ENCODE measurements around the gene C17orf107.
A peak's percentile ranks its signal among the peaks of the same experiment; 100 is the strongest.

C17orf107 gene

GRCh38 chr17:4944554-4945175 lies 45.3 kb downstream of the C17orf107 start:
- Histone ChIP-seq H3K9ac (ENCODE audit: low read length) (peak overlapping the region; percentile 12), H3K23ac (ENCODE audit: low read length) (no peak overlapping the region), H3K27me3 (ENCODE audit: insufficient read depth, low read length, poor library complexity) (no peaks in the 10 kb centered on the region), H3K56ac (ENCODE audit: low read length) (peak overlapping the region; percentile 47), H2AK5ac (ENCODE audit: low read length) (no peak overlapping the region), H3K79me2 (ENCODE audit: control insufficient read depth, insufficient read depth, low read length) (peaks cover 62% of the 10 kb centered on the region), H4K8ac (ENCODE audit: low read depth, low read length) (no peak overlapping the region), H3K79me1 (ENCODE audit: low read length) (peaks cover 16% of the 10 kb centered on the region), H3K36me3 (ENCODE audit: control insufficient read depth, insufficient read depth, low read length) (peaks cover 17% of the 10 kb centered on the region), H2BK5ac (ENCODE audit: low read length) (no peak overlapping the region), H4K5ac (ENCODE audit: low read length) (no peak overlapping the region), H3K27ac (ENCODE audit: low read depth, low read length) (no peak overlapping the region), H2BK120ac (ENCODE audit: low read depth, low read length) (no peak overlapping the region), H3K4me3 (ENCODE audit: low read length) (no peak overlapping the region), H3K4me1 (ENCODE audit: control insufficient read depth, low read depth, low read length) (peaks cover 4% of the 10 kb centered on the region), H3K4me2 (ENCODE audit: low read length) (no peak overlapping the region), H2BK15ac (replicated peaks; ENCODE audit: low read depth) (no peak overlapping the region), H3K18ac (ENCODE audit: low read length) (no peak overlapping the region), H3K4ac (ENCODE audit: low read depth, low read length) (no peak overlapping the region)
- no peak for DNase-seq
- no CpG with 5 or more reads among the region's 8 CpGs for WGBS (ENCODE audit: extremely low coverage, insufficient coverage, low lambda C conversion rate)

GRCh38 chr17:4945176-4945943 lies 46.0 kb downstream of the C17orf107 start:
- H4K8ac ChIP-seq (ENCODE audit: low read depth, low read length), result no peak overlapping the region
- no peak overlapping the region for H4K5ac ChIP-seq (ENCODE audit: low read length)
- DNase-seq, result peak; percentile 86
- H3K27ac ChIP-seq (ENCODE audit: low read depth, low read length), result peak overlapping the region; percentile 26
- H2BK120ac ChIP-seq (ENCODE audit: low read depth, low read length), result no peak overlapping the region
- H2BK5ac ChIP-seq (ENCODE audit: low read length), result no peak overlapping the region
- H3K27me3 ChIP-seq (ENCODE audit: insufficient read depth, low read length, poor library complexity), result no peaks in the 10 kb centered on the region
- no peak overlapping the region for H2BK15ac ChIP-seq (replicated peaks; ENCODE audit: low read depth)
- no peak overlapping the region for H3K4me3 ChIP-seq (ENCODE audit: low read length)
- H3K56ac ChIP-seq (ENCODE audit: low read length), result peak overlapping the region; percentile 47
- no peak overlapping the region for H2AK5ac ChIP-seq (ENCODE audit: low read length)
- peaks cover 17% of the 10 kb centered on the region for H3K36me3 ChIP-seq (ENCODE audit: control insufficient read depth, insufficient read depth, low read length)
- no peak overlapping the region for H3K18ac ChIP-seq (ENCODE audit: low read length)
- peak overlapping the region; percentile 16 for H3K4me2 ChIP-seq (ENCODE audit: low read length)
- no peak overlapping the region for H3K23ac ChIP-seq (ENCODE audit: low read length)
- peaks cover 4% of the 10 kb centered on the region for H3K4me1 ChIP-seq (ENCODE audit: control insufficient read depth, low read depth, low read length)
- WGBS (ENCODE audit: extremely low coverage, insufficient coverage, low lambda C conversion rate), result no CpG with 5 or more reads among the region's 7 CpGs
- peaks cover 16% of the 10 kb centered on the region for H3K79me1 ChIP-seq (ENCODE audit: low read length)
- no peak overlapping the region for H3K4ac ChIP-seq (ENCODE audit: low read depth, low read length)
- H3K9ac ChIP-seq (ENCODE audit: low read length), result peak overlapping the region; percentile 84
- H3K79me2 ChIP-seq (ENCODE audit: control insufficient read depth, insufficient read depth, low read length), result peaks cover 62% of the 10 kb centered on the region

- Histone ChIP-seq H3K4me3 (ENCODE audit: low read length) (peak overlapping the region; percentile 90), H2BK120ac (ENCODE audit: low read depth, low read length) (no peak overlapping the region), H4K5ac (ENCODE audit: low read length) (no peak overlapping the region)
These were observed 46.6 kb downstream of the C17orf107 start for GRCh38 chr17:4945944-4946280.

GRCh38 chr17:4946312-4946976 lies 47.1 kb downstream of the C17orf107 start:
- no peaks in the 10 kb centered on the region for H3K27me3 ChIP-seq (ENCODE audit: insufficient read depth, low read length, poor library complexity)
- H3K4me2 ChIP-seq (ENCODE audit: low read length), result peak overlapping the region; percentile 97
- H3K79me2 ChIP-seq (ENCODE audit: control insufficient read depth, insufficient read depth, low read length), result peaks cover 54% of the 10 kb centered on the region
- H3K4me1 ChIP-seq (ENCODE audit: control insufficient read depth, low read depth, low read length), result peaks cover 10% of the 10 kb centered on the region
- no peak overlapping the region for H4K8ac ChIP-seq (ENCODE audit: low read depth, low read length)
- no peak overlapping the region for H2AK5ac ChIP-seq (ENCODE audit: low read length)
- no peak overlapping the region for H3K18ac ChIP-seq (ENCODE audit: low read length)
- peak overlapping the region; percentile 84 for H3K9ac ChIP-seq (ENCODE audit: low read length)
- no peak for DNase-seq
- H2BK5ac ChIP-seq (ENCODE audit: low read length), result no peak overlapping the region
- peak overlapping the region; percentile 90 for H3K4me3 ChIP-seq (ENCODE audit: low read length)
- H2BK15ac ChIP-seq (replicated peaks; ENCODE audit: low read depth), result no peak overlapping the region
- no peak overlapping the region for H3K23ac ChIP-seq (ENCODE audit: low read length)
- H3K36me3 ChIP-seq (ENCODE audit: control insufficient read depth, insufficient read depth, low read length), result peaks cover 17% of the 10 kb centered on the region
- no peak overlapping the region for H4K5ac ChIP-seq (ENCODE audit: low read length)
- no CpG with 5 or more reads among the region's 16 CpGs for WGBS (ENCODE audit: extremely low coverage, insufficient coverage, low lambda C conversion rate)
- peaks cover 15% of the 10 kb centered on the region for H3K79me1 ChIP-seq (ENCODE audit: low read length)
- no peak overlapping the region for H2BK120ac ChIP-seq (ENCODE audit: low read depth, low read length)
- peak overlapping the region; percentile 88 for H3K56ac ChIP-seq (ENCODE audit: low read length)
- H3K27ac ChIP-seq (ENCODE audit: low read depth, low read length), result peak overlapping the region; percentile 84
- no peak overlapping the region for H3K4ac ChIP-seq (ENCODE audit: low read depth, low read length)

More at GRCh38 chr17:4945944-4946280, 46.6 kb downstream of the C17orf107 start:
- Histone ChIP-seq H3K27ac (ENCODE audit: low read depth, low read length) (peak overlapping the region; percentile 26), H3K4me1 (ENCODE audit: control insufficient read depth, low read depth, low read length) (peaks cover 5% of the 10 kb centered on the region), H2BK15ac (replicated peaks; ENCODE audit: low read depth) (no peak overlapping the region), H3K4ac (ENCODE audit: low read depth, low read length) (no peak overlapping the region), H3K18ac (ENCODE audit: low read length) (no peak overlapping the region), H2BK5ac (ENCODE audit: low read length) (no peak overlapping the region), H3K27me3 (ENCODE audit: insufficient read depth, low read length, poor library complexity) (no peaks in the 10 kb centered on the region), H2AK5ac (ENCODE audit: low read length) (no peak overlapping the region), H3K36me3 (ENCODE audit: control insufficient read depth, insufficient read depth, low read length) (peaks cover 17% of the 10 kb centered on the region), H4K8ac (ENCODE audit: low read depth, low read length) (no peak overlapping the region), H3K9ac (ENCODE audit: low read length) (peak overlapping the region; percentile 84), H3K79me1 (ENCODE audit: low read length) (peaks cover 16% of the 10 kb centered on the region), H3K4me2 (ENCODE audit: low read length) (peak overlapping the region; percentile 97), H3K23ac (ENCODE audit: low read length) (no peak overlapping the region), H3K56ac (ENCODE audit: low read length) (peak overlapping the region; percentile 88), H3K79me2 (ENCODE audit: control insufficient read depth, insufficient read depth, low read length) (peaks cover 60% of the 10 kb centered on the region)
- DNase-seq, result no peak
- WGBS (ENCODE audit: extremely low coverage, insufficient coverage, low lambda C conversion rate), result no CpG with 5 or more reads among the region's 4 CpGs

GRCh38 chr17:4947010-4947410 lies 47.7 kb downstream of the C17orf107 start:
- Histone ChIP-seq H2AK5ac (ENCODE audit: low read length) (no peak overlapping the region), H3K27ac (ENCODE audit: low read depth, low read length) (peak overlapping the region; percentile 84), H4K5ac (ENCODE audit: low read length) (no peak overlapping the region), H3K4me3 (ENCODE audit: low read length) (peak overlapping the region; percentile 90), H3K18ac (ENCODE audit: low read length) (peak overlapping the region; percentile 52), H3K4me2 (ENCODE audit: low read length) (peak overlapping the region; percentile 97), H3K23ac (ENCODE audit: low read length) (no peak overlapping the region), H2BK120ac (ENCODE audit: low read depth, low read length) (no peak overlapping the region), H3K4me1 (ENCODE audit: control insufficient read depth, low read depth, low read length) (peaks cover 15% of the 10 kb centered on the region), H3K79me2 (ENCODE audit: control insufficient read depth, insufficient read depth, low read length) (peaks cover 49% of the 10 kb centered on the region), H2BK15ac (replicated peaks; ENCODE audit: low read depth) (no peak overlapping the region), H3K36me3 (ENCODE audit: control insufficient read depth, insufficient read depth, low read length) (peaks cover 17% of the 10 kb centered on the region), H3K56ac (ENCODE audit: low read length) (peak overlapping the region; percentile 88), H3K79me1 (ENCODE audit: low read length) (peaks cover 13% of the 10 kb centered on the region), H3K27me3 (ENCODE audit: insufficient read depth, low read length, poor library complexity) (no peaks in the 10 kb centered on the region), H3K9ac (ENCODE audit: low read length) (peak overlapping the region; percentile 84), H3K4ac (ENCODE audit: low read depth, low read length) (no peak overlapping the region), H4K8ac (ENCODE audit: low read depth, low read length) (no peak overlapping the region), H2BK5ac (ENCODE audit: low read length) (no peak overlapping the region)
- WGBS (ENCODE audit: extremely low coverage, insufficient coverage, low lambda C conversion rate), result no CpG with 5 or more reads among the region's 7 CpGs
- peak; percentile 30 for DNase-seq

All from mesendoderm (in vitro differentiated cells).